HG02678 (cell line): ENCODE measurements around the gene KNL1.
A peak's percentile ranks its signal among the peaks of the same experiment; 100 is the strongest.
"Not testable (repeated sequence)": the region's sequence is repeated elsewhere in the genome, so short reads cannot be mapped to it uniquely, and the experiment has no call there.

Experiments used
- ATAC-seq: cut with Tn5 transposase; IDR thresholded peaks from one replicate; pipeline ENCODE4 v1.9.1; 2021; ENCODE audit warnings: mild to moderate bottlenecking, moderate library complexity; ENCODE audit not compliant: unreplicated experiment

The KNL1 gene

DNA sequence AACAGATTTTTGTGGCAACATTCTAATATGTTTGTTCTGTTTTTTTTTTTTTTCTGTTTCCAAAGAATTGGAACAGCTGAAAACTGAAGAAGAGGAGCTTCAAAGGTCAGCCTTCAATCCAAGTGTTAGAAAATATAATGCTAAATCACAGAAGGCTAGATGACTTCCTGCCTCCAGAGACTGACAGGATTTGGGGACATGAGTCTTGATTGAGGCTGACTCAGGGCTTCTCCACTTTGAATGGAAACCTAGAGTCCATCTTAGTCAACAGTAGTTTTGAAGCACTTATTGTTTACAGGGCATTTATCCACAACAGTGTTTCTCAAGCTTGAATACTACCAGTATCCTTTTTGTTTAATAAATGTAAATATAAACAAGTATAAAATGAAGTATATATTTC is 56.4 kb downstream of the KNL1 start:
- ATAC-seq: no peak

- ATAC-seq: no peak
Observed at GRCh38 chr15:40660686-40661085, 66.6 kb downstream of the KNL1 start.

- no peak for ATAC-seq
Observed at GRCh38 chr15:40664909-40665308, 70.9 kb downstream of the KNL1 start.

DNA sequence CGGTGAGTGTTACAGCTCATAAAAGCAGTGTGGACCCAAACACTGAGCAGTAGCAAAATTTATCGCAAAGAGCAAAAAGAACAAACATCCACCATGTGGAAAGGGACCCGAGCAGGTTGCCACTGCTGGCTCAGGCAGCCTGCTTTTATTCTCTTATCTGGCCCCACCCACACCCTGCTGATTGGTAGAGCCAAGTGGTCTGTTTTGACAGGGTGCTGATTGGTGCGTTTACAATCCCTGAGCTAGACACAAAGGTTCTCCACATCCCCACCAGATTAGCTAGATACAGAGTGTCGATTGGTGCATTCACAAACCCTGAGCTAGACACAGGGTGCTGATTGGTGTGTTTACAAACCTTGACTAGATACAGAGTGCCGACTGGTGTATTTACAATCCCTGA is 82.2 kb downstream of the KNL1 start:
- ATAC-seq: not testable (repeated sequence)

DNA sequence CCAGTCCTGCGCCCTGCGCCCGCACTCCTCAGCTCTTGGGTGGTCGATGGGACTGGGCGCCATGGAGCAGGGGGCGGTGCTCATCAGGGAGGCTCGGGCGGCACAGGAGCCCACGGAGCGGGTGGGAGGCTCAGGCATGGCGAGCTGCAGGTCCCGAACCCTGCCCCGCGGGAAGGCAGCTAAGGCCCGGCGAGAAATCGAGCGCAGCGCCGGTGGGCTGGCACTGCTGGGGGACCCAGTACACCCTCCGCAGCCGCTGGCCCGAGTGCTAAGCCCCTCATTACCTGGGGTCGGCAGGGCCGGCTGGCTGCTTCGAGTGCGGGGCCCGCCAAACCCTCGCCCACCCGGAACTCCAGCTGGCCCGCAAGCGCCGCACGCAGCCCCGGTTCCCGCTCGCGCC is 82.9 kb downstream of the KNL1 start:
- ATAC-seq: not testable (repeated sequence)

DNA sequence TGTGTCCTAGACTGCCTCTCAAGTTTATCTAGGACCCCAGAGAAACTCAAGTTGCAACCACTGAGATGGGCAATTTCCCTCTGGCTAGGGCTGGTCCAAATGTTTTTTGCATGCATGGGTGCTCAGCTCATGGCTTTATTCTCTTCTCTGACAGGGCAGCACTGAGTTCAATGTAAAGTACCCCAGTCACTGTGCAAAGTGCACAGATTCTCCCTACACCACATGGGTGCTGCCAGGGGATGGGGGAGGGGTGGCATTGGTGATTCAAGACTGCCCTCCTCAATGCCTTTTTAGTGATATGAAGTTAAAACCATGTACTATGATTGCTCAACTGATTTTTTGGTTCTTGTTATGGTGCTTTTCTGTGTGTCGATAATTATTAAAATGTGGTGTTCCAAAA is 86.1 kb downstream of the KNL1 start:
- ATAC-seq: no peak

DNA sequence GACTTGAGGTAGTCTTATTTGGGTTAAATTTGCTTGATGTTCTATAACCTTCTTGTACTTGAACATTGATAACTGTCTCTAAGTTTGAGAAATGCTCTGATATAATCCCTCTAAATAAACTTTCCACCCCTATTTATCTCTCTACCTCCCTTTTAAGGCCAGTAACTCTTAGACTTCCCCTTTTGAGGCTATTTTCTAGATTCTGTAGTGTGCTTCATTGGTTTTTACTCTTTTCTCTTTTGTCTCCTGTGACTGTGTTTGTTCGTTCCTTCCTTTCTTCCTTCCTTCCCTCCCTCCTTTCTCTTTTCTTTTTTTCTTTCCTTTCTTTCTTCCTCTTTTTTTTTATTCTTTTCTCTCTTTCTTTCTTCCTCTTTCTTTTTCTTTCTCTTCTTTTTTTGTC is 86.9 kb downstream of the KNL1 start:
- ATAC-seq: not testable (repeated sequence)

DNA sequence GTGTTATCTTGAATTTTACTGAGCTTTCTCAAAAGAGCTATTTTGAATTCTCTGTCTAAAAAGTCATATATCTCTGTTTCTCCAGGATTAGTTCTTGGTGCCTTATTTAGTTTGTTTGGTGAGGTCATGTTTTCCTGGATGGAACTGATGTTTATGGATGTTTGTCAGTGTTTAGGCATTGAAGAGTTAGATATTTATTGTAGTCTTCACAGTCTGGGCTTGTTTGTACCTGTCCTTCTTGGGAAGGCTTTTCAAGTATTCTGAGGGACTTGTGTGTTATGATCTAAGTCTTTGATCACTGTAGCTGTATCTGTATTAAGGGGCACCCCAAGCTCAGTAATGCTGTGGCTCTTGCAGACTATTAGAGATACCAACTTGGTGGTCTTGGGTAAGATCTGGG is 90.3 kb downstream of the KNL1 start:
- no peak for ATAC-seq

GRCh38 chr15:40685376-40685775 is 91.3 kb downstream of the KNL1 start:
- ATAC-seq: no peak

DNA sequence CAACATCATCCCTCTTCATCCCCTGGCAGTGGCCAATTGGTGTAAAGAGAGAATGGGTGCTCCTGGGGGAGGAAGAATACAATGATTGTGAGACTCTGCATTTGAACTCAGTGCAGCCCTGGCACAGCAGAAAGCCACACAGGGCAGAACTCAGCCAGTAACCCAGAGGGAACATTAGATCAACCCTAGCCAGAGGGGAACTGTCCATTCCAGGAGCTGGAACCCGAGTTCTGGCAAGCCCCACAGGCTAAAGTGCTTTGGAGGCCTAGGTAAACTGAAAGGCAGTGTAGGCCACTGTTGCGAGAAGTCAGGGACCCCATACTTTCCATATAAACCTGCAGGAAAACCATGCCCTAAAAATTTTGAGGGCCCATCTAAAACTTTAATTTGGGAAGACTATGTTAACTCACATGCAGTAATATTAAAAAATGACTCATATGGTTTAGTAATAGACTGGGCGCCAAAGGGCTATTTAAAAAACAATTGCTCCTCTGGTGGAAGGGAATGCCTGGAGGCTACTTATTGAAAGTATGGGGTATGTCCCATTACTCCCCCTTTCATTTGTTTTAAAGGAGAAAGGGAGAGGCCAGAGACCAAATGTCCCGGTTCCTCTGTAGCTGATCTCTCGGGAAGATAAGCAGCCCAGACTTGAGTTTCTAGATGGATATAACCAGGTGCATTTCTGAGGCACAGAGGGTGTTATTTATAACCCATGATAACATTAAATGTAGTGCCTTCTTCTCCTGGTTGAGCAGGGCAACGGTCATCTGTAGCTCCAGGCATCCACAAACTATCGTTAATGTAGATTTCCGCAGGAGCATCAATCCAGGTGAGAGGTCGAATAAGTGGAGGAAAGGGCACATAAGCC is 95.1 kb downstream of the KNL1 start:
- ATAC-seq: no peak

GRCh38 chr15:40691737-40692136 is 97.7 kb downstream of the KNL1 start:
- ATAC-seq: no peak

DNA sequence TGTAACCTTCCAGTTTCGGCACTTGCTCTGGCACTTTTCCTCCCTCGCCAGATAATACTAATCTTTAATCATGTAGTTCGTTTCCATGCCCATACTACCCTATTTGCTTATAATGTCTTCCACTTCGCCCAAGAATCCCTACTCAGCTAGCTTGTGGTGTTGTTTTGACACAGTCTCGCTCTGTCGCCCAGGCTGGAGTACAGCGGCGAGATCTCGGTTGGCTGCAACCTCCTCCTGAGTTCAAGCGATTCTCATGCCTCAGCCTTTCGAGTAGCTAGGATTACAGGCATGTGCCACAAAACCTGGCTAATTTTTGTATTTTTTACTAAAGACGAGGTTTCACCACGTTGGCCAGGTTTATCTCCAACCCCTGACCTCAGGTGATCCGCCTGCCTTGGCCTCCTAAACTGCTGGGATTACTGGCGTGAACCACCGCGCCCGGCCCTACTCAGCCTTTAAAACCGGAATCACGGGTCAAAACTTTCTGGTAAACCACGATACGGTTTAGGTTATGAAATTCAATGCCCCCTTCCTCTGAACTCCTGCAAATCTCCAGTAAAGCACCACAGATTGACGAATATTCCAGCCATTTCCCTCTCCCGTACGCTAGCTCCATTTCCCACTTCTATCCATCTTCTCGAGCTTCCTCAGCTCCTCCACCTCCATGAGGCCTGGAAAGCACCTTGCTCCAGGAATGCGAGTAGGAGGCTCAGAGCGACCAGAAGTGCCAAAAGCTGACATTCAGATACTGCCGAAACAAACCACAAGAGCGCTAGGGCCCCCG is 100.0 kb downstream of the KNL1 start:
- no peak for ATAC-seq

DNA sequence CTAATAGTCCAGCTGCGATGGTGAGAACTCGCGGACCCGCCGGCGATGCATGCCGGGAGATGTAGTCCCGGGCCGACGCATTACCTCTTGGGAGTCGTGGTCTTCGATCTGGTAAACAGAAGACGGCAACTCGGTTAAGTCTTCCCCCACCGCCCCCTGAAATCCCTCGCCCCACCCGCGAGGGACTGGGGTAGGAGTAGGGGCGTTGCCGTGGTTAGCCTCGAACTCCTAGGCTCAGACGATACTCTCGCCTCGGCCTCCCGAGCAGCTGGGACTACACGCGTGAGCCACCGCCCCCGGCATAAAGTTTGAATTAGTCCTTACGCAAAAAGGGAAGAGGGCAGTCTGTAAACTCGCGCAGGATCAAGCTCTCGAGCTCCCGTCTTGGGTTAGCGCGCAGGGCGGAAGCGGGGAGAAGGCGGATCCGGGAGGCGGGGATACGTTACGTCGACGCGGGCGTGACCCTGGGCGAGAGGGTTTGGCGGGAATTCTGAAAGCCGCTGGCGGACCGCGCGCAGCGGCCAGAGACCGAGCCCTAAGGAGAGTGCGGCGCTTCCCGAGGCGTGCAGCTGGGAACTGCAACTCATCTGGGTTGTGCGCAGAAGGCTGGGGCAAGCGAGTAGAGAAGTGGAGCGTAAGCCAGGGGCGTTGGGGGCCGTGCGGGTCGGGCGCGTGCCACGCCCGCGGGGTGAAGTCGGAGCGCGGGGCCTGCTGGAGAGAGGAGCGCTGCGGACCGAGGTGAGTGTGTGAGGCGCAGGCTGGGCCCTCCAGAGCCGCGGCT is 100.8 kb downstream of the KNL1 start, which contains the start of gene RAD51:
Gene RAD51 (plus strand): TSS at position 487 of the 781 bp plus-strand sequence. CDS start 3,585 bp downstream, outside the sequence.
- peak; percentile 85 for ATAC-seq

DNA sequence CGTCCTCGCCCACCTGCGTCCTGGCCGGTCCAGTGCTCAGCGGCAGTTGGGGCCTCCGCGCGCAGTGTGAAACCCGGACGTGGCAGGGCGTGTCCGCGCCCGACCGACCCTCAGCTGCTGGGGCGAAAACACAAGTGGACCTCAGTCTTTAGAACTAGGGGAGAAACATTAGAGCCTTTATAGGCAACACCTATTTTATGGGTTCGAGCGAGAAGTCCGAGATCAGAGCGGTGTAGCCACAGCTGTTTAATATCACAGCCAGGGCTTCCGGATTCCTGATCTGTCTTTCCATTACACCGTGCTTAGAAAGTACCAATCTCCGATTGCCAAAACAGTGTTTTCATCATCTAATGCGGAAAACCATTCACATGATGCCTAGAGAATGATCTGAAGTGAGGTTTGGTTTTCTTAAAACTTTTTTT is 101.4 kb downstream of the KNL1 start:
- ATAC-seq: peak; percentile 24

- ATAC-seq: no peak
Observed at GRCh38 chr15:40696228-40696627, 102.2 kb downstream of the KNL1 start.

DNA sequence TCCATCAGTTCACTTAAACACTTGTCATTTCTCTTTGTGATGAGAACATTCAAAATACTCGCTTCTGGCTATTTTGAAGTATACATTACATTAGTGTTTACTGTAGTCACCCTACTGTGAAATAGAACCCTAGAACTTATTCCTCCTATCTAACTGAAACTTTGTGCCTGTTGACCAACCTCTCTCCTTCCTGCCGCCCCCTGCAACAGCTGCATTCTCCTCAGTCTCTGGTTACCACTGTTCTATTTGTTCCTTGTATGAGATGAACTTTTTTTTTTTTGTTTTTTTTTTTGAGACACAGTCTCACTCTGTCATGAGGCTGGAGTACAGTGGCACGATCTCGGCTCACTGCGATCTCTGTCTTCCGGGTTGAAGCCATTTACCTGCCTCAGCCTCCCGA is 103.9 kb downstream of the KNL1 start:
- ATAC-seq: no peak

DNA sequence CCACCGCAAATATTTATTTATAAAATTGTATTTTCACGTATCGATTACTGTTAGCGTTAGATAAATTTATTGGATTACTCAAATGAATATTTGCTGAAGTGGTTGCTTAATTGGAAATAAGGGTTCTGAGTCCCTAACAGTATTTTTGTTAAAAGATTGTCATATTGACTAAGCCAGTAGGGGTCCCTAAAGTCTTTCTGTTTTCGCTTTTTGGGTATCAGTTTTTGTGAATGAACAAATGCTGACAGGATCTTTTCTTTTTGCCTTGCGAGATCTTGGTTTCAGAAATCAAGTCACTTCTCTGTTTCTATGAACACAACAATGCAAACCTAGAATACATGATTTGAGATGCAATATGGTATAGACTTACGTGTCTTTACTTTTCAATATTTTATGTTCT is 108.0 kb downstream of the KNL1 start:
- no peak for ATAC-seq

GRCh38 chr15:40706121-40706520 is 112.1 kb downstream of the KNL1 start:
- no peak for ATAC-seq
